Progenitor cell of endocrine pancreas (in vitro differentiated cells): Measurements from ENCODE around the gene DKK2. TPM values are rescaled to one million over a fixed set of nuclear protein-coding genes. Genes with fewer than 3 reads are reported as not detected.

ENCODE experiments used
- DNase-seq: peaks from one replicate; pipeline ENCODE4 v3.0.0; 2021; ENCODE audit warnings: low spot score; ENCODE audit not compliant: unreplicated experiment
- H3K27ac Mint-ChIP-seq: 2 replicates; pipeline ENCODE4 v1.8.0; 2021; ENCODE audit warnings: mild to moderate bottlenecking, moderate library complexity, mixed read lengths
- H3K27me3 Mint-ChIP-seq: 2 replicates; pipeline ENCODE4 v1.8.0; 2021; ENCODE audit warnings: mixed read lengths
- H3K36me3 Mint-ChIP-seq: 2 replicates; pipeline ENCODE4 v1.8.0; 2022; ENCODE audit warnings: mixed read lengths; ENCODE audit not compliant: insufficient read depth
- H3K4me1 Mint-ChIP-seq: 2 replicates; pipeline ENCODE4 v1.8.0; 2021; ENCODE audit warnings: low read depth, mixed read lengths
- H3K4me3 Mint-ChIP-seq: 2 replicates; pipeline ENCODE4 v1.8.0; 2021; ENCODE audit warnings: low read depth, mild to moderate bottlenecking, moderate library complexity, mixed read lengths
- H3K9me3 Mint-ChIP-seq: 2 replicates; pipeline ENCODE4 v1.8.0; 2021; ENCODE audit warnings: low read depth, mixed read lengths
- long read RNA-seq: library from polyadenylated mRNA; unstranded; transcript quantifications from one replicate; pipeline ENCODE4 v2.0.0, GENCODE V29; 2020
- total RNA-seq: library from RNA; stranded (reverse); gene quantifications from 2 replicates; pipeline ENCODE4 v1.2.1, GENCODE V29; 2021
- TF ChIP-seq, protein P1 (sequence below): fragments of 200-600 bp; sonication (generic); IDR thresholded peaks from one replicate; pipeline ENCODE4 v1.5.0; 2021; ENCODE audit warnings: antibody characterized with exemption, mild to moderate bottlenecking; ENCODE audit not compliant: unreplicated experiment

The DKK2 gene, protein sequence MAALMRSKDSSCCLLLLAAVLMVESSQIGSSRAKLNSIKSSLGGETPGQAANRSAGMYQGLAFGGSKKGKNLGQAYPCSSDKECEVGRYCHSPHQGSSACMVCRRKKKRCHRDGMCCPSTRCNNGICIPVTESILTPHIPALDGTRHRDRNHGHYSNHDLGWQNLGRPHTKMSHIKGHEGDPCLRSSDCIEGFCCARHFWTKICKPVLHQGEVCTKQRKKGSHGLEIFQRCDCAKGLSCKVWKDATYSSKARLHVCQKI
- 12.6 and 17.0 TPM in 2 replicates for total RNA-seq
- long read RNA-seq, transcript DKK2-201 (4 exons, 3,638 nt): major isoform, 61 of 73 reads
- long read RNA-seq, partial matches to known transcripts: 2 of 73 reads
- long read RNA-seq, other reads (novel, unspliced or antisense): 10 of 73 reads

DNA sequence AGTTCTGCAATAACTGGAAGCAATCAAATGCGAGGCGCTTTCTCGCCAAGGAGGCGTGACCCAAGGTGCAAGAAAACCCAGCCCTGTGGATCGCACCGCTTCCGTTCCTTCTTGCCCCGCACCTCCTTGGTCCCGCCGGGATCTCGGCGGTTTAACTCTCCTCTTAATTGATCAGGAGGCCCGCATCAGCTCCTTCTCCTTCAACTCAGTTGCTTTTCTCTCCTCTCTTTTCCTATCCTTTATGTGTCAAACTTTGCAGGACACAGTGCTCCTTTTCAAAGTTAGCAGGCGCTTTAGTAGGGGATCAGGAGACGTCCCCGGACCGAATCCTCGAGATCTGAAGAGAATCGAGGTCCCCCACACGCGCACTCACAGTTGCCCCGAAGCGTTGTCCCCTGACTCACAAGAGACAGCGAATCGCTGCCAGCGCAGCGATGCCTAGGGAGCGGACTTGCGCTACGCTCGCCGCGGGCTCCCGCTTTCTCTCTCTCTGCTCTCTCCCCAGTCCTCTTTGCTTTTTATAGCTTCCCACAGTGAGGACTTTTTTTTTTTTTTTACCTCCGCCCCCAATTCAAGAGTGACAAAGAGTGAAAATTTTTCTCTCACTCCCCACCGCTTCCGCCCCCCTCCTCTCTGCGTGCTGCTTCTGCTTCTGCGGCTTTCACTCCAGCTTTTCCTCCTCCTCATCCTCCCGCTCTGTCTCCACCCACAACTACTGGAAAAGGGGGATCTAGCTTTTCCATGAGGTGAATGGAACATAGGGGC, at the start of gene DKK2:
TSS of gene DKK2 (minus strand) at position 495 of the 765 bp plus-strand sequence. CDS start 722 bp downstream, outside the sequence.
- no peaks in the 10 kb centered on the region for H3K9me3 Mint-ChIP-seq
- H3K36me3 Mint-ChIP-seq: no peaks in the 10 kb centered on the region
- no peak for DNase-seq
- peaks cover 27% of the 10 kb centered on the region for H3K4me1 Mint-ChIP-seq
- TF ChIP-seq, protein P1, sequence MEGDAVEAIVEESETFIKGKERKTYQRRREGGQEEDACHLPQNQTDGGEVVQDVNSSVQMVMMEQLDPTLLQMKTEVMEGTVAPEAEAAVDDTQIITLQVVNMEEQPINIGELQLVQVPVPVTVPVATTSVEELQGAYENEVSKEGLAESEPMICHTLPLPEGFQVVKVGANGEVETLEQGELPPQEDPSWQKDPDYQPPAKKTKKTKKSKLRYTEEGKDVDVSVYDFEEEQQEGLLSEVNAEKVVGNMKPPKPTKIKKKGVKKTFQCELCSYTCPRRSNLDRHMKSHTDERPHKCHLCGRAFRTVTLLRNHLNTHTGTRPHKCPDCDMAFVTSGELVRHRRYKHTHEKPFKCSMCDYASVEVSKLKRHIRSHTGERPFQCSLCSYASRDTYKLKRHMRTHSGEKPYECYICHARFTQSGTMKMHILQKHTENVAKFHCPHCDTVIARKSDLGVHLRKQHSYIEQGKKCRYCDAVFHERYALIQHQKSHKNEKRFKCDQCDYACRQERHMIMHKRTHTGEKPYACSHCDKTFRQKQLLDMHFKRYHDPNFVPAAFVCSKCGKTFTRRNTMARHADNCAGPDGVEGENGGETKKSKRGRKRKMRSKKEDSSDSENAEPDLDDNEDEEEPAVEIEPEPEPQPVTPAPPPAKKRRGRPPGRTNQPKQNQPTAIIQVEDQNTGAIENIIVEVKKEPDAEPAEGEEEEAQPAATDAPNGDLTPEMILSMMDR: no peak
- peaks cover 77% of the 10 kb centered on the region for H3K27me3 Mint-ChIP-seq
- peak within 1 kb of the TSS; percentile 89 for H3K4me3 Mint-ChIP-seq
- H3K27ac Mint-ChIP-seq: peak within 1 kb of the TSS; percentile 91

DNA sequence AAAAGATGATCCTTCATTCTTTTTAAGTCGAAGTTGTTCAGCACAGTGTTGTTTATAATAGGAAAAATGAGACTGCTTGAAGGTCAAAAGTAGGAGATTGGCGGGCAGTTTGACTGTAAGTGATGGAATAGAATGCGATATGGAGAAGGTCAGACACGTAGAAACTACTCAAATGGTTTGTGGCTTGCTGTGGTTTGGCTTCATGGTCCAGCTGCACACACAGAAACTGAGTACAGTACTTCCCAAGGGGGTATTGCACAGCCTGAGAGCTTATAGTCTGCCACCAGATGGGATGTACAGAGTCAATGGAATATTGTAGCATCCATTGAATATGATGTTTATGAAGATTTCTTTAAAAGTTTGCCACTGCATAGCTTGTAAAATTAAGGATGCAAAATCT, 41.1 kb upstream of the DKK2 start:
- Mint-ChIP-seq H3K4me1 (no peaks in the 10 kb centered on the region), H3K9me3 (peaks cover 10% of the 10 kb centered on the region), H3K27me3 (no peaks in the 10 kb centered on the region), H3K36me3 (no peaks in the 10 kb centered on the region), H3K4me3 (no peak overlapping the region), H3K27ac (no peak overlapping the region)
- TF ChIP-seq, protein P1: no peak
- DNase-seq: no peak

DNA sequence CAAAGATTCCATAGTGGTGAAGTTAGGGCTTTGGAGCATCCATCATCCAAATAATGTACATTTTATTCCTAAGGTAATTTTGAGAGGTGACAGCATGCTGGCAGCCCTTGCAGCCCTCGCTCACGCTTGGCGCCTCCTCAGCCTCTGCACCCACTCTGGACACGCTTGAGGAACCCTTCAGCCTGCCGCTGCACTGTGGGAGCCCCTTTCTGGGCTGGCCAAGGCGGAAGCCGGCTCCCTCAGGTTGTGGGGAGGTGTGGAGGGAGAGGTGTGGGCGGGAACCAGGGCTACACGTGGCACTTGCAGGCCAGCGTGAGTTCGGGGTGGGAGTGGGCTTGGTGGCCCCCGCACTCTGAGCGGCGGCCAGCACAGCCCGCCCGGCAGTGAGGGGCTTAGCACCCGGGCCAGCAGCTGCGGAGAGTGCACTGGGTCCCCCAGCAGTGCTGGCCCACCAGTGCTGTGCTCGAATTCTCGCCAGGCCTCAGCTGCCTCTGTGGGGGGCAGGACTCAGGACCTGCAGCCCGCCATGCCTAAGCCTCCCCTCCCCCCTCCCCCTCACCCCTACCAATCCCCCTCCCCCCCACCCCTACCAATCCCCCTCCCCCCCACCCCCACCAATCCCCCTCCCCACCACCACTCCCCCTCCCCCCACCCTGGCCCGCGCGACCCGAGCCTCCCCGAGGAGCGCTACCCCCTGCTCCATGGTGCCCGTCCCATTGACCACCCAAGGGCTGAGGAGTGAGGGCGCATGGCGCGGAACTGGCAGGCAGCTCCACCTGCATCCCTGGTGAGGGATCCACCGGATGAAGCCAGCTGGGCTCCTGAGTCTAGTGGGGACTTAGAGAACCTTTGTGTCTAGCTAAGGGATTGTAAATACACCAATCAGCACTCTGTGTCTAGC, 37.0 kb upstream of the DKK2 start:
- DNase-seq: no peak
- no peaks in the 10 kb centered on the region for H3K9me3 Mint-ChIP-seq
- no peak overlapping the region for H3K4me3 Mint-ChIP-seq
- TF ChIP-seq, protein P1: no peak
- no peaks in the 10 kb centered on the region for H3K36me3 Mint-ChIP-seq
- H3K27ac Mint-ChIP-seq: no peak overlapping the region
- no peaks in the 10 kb centered on the region for H3K4me1 Mint-ChIP-seq
- H3K27me3 Mint-ChIP-seq: no peaks in the 10 kb centered on the region

DNA sequence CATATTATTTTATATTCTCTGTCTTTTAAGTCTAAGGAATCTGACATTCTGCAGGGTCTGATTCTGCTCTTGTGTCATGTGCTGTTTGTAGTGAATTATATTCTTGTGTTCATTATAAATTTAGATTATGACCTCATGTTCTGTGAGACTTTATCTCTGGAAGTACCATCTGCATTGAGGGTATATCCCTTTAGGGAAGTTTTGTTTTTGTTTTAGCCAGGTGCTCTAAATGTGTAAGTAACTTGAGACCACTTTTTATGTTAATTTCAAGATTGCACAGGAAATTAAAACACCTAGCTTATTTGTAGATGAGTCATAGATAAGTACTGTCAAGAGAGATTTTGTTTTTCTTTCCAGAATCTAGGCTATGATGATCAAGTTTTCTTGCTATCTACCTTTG, 35.0 kb upstream of the DKK2 start:
- TF ChIP-seq, protein P1: no peak
- Mint-ChIP-seq H3K4me3 (no peak overlapping the region), H3K27me3 (no peaks in the 10 kb centered on the region), H3K27ac (no peak overlapping the region), H3K36me3 (no peaks in the 10 kb centered on the region), H3K4me1 (no peaks in the 10 kb centered on the region), H3K9me3 (no peaks in the 10 kb centered on the region)
- no peak for DNase-seq

DNA sequence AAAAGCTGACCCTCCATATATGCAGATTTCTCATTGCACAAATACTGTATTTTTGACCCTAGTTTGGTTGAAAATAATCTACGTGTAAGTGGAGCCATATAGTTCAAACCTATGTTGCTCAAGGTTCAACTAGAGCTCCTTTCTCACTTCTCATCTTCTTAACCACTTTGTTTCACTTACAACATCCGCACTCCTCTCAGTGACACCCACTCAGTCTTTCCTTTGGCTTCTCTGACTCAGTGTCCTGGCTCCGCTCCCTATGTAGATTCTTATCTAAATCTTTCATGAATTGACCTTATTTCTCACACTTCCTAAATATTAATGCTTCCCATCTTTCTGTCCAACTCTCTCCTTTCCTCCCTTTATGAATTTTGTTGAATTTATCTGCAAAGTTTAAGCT, 32.9 kb upstream of the DKK2 start:
- H3K36me3 Mint-ChIP-seq: no peaks in the 10 kb centered on the region
- no peak overlapping the region for H3K27ac Mint-ChIP-seq
- no peaks in the 10 kb centered on the region for H3K27me3 Mint-ChIP-seq
- H3K4me1 Mint-ChIP-seq: peaks cover 3% of the 10 kb centered on the region
- DNase-seq: no peak
- no peak overlapping the region for H3K4me3 Mint-ChIP-seq
- TF ChIP-seq, protein P1: no peak
- no peaks in the 10 kb centered on the region for H3K9me3 Mint-ChIP-seq
